Fibroblast of lung (primary cell): ENCODE results near the gene HPCAL1. TPM values are rescaled to one million over a fixed set of nuclear protein-coding genes. Genes with fewer than 3 reads are reported as not detected.

ENCODE experiments used
- DNase-seq, 2 donors: peaks; one replicate each; pipeline versions ENCODE4 v3.0.0 to v3.0.0-alpha.2; 2010; ENCODE audit warnings: low read depth in 2 of 2
- H2AFZ ChIP-seq: 2 replicates; pipeline ENCODE4 v1.5.1; 2012; ENCODE audit warnings: low read length, control low read depth, inconsistent platforms
- H3K27ac ChIP-seq: 2 replicates; pipeline ENCODE4 v1.5.1; 2011; ENCODE audit warnings: low read length, control low read depth; ENCODE audit not compliant: insufficient read depth
- H3K27me3 ChIP-seq: 2 replicates; pipeline ENCODE4 v1.5.1; 2011; ENCODE audit warnings: mild to moderate bottlenecking, low read length; ENCODE audit not compliant: control insufficient read depth, insufficient read depth
- H3K36me3 ChIP-seq: 2 replicates; pipeline ENCODE4 v1.5.1; 2011; ENCODE audit warnings: low read length; ENCODE audit not compliant: control insufficient read depth, insufficient read depth
- H3K4me1 ChIP-seq: 2 replicates; pipeline ENCODE4 v1.5.1; 2011; ENCODE audit warnings: low read length; ENCODE audit not compliant: control insufficient read depth, insufficient read depth; ENCODE audit errors: extremely low read depth
- H3K4me2 ChIP-seq: 2 replicates; pipeline ENCODE4 v1.5.1; 2011; ENCODE audit warnings: low read length, control low read depth; ENCODE audit not compliant: insufficient read depth; ENCODE audit errors: extremely low read depth
- H3K4me3 ChIP-seq, 4 experiments: fragments of 200-600 bp in 1 of 4; sonication (generic) in 1 of 4; replicated peaks in 1 of 4; 2 replicates each; pipeline ENCODE4 v1.5.1; 2011 to 2016; ENCODE audit warnings: low read length in 4 of 4, low read depth in 3 of 4, mild to moderate bottlenecking in 3 of 4, control low read depth in 2 of 4, inconsistent platforms in 1 of 4, mixed read lengths in 1 of 4; ENCODE audit not compliant: insufficient read depth in 1 of 4; ENCODE audit errors: control extremely low read depth in 1 of 4
- H3K79me2 ChIP-seq: 2 replicates; pipeline ENCODE4 v1.5.1; 2012; ENCODE audit warnings: mild to moderate bottlenecking, low read length, inconsistent platforms; ENCODE audit not compliant: control insufficient read depth, insufficient read depth
- H3K9ac ChIP-seq: 2 replicates; pipeline ENCODE4 v1.5.1; 2011; ENCODE audit warnings: mild to moderate bottlenecking, low read length, control low read depth; ENCODE audit not compliant: insufficient read depth
- H3K9me3 ChIP-seq: 2 replicates; pipeline ENCODE4 v1.5.1; 2012; ENCODE audit warnings: low read depth, low read length; ENCODE audit not compliant: control insufficient read depth, insufficient read depth
- H4K20me1 ChIP-seq: 2 replicates; pipeline ENCODE4 v1.5.1; 2011; ENCODE audit warnings: low read length; ENCODE audit not compliant: control insufficient read depth, insufficient read depth; ENCODE audit errors: extremely low read depth
- EZH2 ChIP-seq: IDR thresholded peaks from 2 replicates; pipeline ENCODE4 v1.5.1; 2012; ENCODE audit warnings: low read length, control low read depth, mild to moderate bottlenecking; ENCODE audit errors: missing control alignments
- polyA plus RNA-seq, 2 donors: library from polyadenylated mRNA; depleted of rRNA in 1 of 2; stranded (reverse) in 1 of 2; unstranded in 1 of 2; fragments of >200 nt; gene quantifications; 2 replicates each; pipeline ENCODE4 v1.2.1, GENCODE V29; 2011 to 2012; ENCODE audit warnings: missing spikeins in 1 of 2
- total RNA-seq: library from RNA; depleted of rRNA; stranded (reverse); fragments of >200 nt; gene quantifications from 2 replicates; pipeline ENCODE4 v1.2.1, GENCODE V29; 2014
- TF ChIP-seq, protein P1 (sequence below), 2 donors: IDR thresholded peaks in 1 of 2; conservative IDR thresholded peaks in 1 of 2; 1 replicate in 1 of 2; 2 replicates in 1 of 2; pipeline ENCODE4 v1.5.1; 2011 to 2012; ENCODE audit warnings: low read length in 2 of 2, control low read depth in 1 of 2, inconsistent platforms in 1 of 2, low read depth in 1 of 2, mild to moderate bottlenecking in 1 of 2

HPCAL1 gene
- total and polyA plus RNA-seq, 2 donors (not counting 1 experiment from before 2014, with no cell fraction given) = 11.4 to 34.5 TPM

DNA sequence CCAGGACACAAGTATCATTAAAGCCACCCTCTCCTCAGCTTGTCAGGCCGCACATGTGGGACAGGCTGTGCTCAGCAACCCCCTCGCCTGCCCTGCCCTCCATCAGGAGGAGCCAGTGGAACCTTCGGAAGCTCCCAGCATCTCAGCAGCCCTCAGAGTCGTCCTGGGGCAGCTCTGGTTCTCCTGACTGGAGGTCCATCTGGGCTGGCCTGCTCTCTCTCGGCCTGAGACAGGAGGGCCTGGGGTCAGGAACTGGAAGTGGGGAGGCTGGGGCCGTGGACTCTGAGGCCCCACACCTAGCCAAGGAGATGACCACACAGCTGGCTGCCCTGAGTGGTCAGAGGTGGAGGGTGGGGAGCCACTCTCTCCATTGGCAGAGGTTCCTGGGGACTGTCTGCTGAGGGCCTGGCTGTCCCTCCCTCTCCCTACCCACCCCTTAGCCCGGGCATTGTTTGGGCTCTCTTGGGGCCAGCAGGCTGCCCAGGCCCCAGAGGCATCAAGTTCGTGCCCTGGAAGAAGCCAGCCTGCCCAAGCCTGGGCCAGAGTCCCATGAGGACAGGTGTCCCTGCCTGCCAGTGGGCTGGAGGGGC is 122.3 kb downstream of the HPCAL1 start:
- Histone ChIP-seq H3K9ac (no peak overlapping the region), H3K4me1 (no peaks in the 10 kb centered on the region), H2AFZ (no peak overlapping the region), H3K27ac (no peak overlapping the region), H3K4me2 (no peak overlapping the region), H3K4me3 (no peak overlapping the region), H3K27me3 (no peaks in the 10 kb centered on the region), H3K36me3 (peaks cover 3% of the 10 kb centered on the region), H3K79me2 (no peaks in the 10 kb centered on the region), H4K20me1 (no peaks in the 10 kb centered on the region), H3K9me3 (no peaks in the 10 kb centered on the region)
- no peak for TF ChIP-seq EZH2
- TF ChIP-seq, protein P1, sequence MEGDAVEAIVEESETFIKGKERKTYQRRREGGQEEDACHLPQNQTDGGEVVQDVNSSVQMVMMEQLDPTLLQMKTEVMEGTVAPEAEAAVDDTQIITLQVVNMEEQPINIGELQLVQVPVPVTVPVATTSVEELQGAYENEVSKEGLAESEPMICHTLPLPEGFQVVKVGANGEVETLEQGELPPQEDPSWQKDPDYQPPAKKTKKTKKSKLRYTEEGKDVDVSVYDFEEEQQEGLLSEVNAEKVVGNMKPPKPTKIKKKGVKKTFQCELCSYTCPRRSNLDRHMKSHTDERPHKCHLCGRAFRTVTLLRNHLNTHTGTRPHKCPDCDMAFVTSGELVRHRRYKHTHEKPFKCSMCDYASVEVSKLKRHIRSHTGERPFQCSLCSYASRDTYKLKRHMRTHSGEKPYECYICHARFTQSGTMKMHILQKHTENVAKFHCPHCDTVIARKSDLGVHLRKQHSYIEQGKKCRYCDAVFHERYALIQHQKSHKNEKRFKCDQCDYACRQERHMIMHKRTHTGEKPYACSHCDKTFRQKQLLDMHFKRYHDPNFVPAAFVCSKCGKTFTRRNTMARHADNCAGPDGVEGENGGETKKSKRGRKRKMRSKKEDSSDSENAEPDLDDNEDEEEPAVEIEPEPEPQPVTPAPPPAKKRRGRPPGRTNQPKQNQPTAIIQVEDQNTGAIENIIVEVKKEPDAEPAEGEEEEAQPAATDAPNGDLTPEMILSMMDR (conservative IDR thresholded peaks at IDR 0.05 in 1 of 2, IDR thresholded peaks at IDR 0.05 in 1 of 2; ENCODE audit: low read depth in 1 of 2, low read length in 2 of 2) = no peak
- no peak for DNase-seq

DNA sequence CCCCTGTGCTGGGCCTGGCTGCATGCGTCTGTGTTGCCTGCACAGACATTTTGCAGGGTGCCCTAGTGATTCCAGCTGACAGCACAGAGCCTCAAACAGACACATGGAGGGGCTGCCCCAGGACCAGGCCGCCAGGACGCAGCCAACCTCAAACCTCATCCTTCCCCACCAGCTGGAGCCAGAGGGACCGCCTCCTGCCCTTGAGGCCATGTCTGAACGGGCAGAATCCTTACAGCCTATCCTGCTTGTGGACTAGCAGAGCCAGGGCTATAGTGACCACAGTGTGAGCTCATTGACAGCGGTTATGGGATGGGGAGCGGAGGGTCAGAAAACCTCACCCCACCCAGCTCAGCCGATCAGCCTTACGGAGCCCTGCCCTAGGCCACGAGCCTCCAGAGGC is 123.0 kb downstream of the HPCAL1 start:
- Histone ChIP-seq H2AFZ (no peak overlapping the region), H3K4me2 (no peak overlapping the region), H3K9ac (no peak overlapping the region), H4K20me1 (no peaks in the 10 kb centered on the region), H3K27me3 (no peaks in the 10 kb centered on the region), H3K9me3 (no peaks in the 10 kb centered on the region), H3K27ac (no peak overlapping the region), H3K36me3 (peaks cover 3% of the 10 kb centered on the region), H3K79me2 (no peaks in the 10 kb centered on the region), H3K4me3 (no peak overlapping the region), H3K4me1 (no peaks in the 10 kb centered on the region)
- TF ChIP-seq, protein P1 (conservative IDR thresholded peaks at IDR 0.05 in 1 of 2, IDR thresholded peaks at IDR 0.05 in 1 of 2; ENCODE audit: low read depth in 1 of 2, low read length in 2 of 2) = no peak
- no peak for TF ChIP-seq EZH2
- DNase-seq = no peak

DNA sequence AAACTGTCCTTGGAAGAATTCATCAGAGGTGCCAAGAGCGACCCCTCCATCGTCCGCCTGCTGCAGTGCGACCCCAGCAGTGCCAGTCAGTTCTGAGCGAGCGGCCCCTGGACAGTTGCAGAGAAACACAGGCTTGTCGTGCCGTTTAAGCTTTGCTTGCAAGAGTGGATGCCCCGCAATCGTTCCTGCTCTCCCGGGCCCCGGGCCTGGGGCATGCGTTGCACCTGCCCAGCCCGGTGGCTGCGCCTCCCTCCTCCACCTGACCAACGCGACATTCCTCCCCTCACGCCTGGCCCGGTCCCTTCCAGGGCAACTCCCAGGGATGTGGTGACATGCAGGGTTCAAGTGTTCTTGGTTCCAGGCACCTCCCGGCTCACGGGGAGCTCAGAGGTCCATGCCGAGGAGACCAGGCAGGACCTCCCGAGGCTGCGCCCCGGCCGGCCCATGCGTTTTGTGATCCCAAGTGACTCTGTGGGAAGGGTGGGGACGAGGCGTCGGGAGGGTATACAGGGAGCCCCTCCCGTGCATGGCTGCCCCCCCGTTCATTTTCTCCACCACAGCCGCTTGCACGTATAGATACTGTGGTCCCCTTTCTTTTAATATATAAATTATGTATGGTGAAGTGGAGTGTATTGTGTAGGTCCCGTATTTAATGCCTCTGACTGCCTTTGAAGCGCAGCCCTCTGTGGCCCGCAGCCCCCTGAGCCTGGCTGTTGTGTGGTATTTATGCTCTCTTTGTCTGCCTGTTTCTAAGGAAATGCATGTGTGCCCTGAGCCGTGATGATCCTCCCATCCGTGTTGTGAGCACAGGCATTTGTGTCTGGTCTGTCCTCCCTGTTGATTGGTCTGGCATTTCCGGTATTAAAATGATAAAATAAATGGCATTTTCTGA is 124.3 kb downstream of the HPCAL1 start:
- no peak for TF ChIP-seq EZH2
- TF ChIP-seq, protein P1 (conservative IDR thresholded peaks at IDR 0.05 in 1 of 2, IDR thresholded peaks at IDR 0.05 in 1 of 2; ENCODE audit: low read depth in 1 of 2, low read length in 2 of 2) = no peak
- H3K79me2 ChIP-seq = no peaks in the 10 kb centered on the region
- H3K27ac ChIP-seq = no peak overlapping the region
- no peaks in the 10 kb centered on the region for H3K9me3 ChIP-seq
- H3K4me2 ChIP-seq = peak overlapping the region; percentile 15
- H3K36me3 ChIP-seq = peaks cover 3% of the 10 kb centered on the region
- no peak for DNase-seq
- no peaks in the 10 kb centered on the region for H3K4me1 ChIP-seq
- H2AFZ ChIP-seq = no peak overlapping the region
- H3K27me3 ChIP-seq = no peaks in the 10 kb centered on the region
- H3K9ac ChIP-seq = no peak overlapping the region
- no peak overlapping the region for H3K4me3 ChIP-seq
- no peaks in the 10 kb centered on the region for H4K20me1 ChIP-seq
